Ectodermal cell (in vitro differentiated cells): ENCODE data around the gene TAAR9.

Experiments used
- H3K27ac ChIP-seq: 2 replicates; pipeline ENCODE4 v1.7.0; 2013; ENCODE audit warnings: mild to moderate bottlenecking, low read depth, low read length; ENCODE audit not compliant: insufficient read depth, poor library complexity, severe bottlenecking
- H3K27me3 ChIP-seq: 2 replicates; pipeline ENCODE4 v1.7.0; 2013; ENCODE audit warnings: mild to moderate bottlenecking, low read length; ENCODE audit not compliant: insufficient read depth, control insufficient read depth, poor library complexity, severe bottlenecking
- H3K36me3 ChIP-seq: one replicate; pipeline ENCODE4 v1.7.0; 2013; ENCODE audit warnings: low read length; ENCODE audit not compliant: control insufficient read depth, insufficient read depth
- H3K4me1 ChIP-seq: one replicate; pipeline ENCODE4 v1.7.0; 2013; ENCODE audit warnings: low read length; ENCODE audit not compliant: control insufficient read depth, insufficient read depth
- H3K4me3 ChIP-seq: 2 replicates; pipeline ENCODE4 v1.7.0; 2013; ENCODE audit warnings: low read depth, low read length, control low read depth; ENCODE audit not compliant: insufficient read depth
- H3K9me3 ChIP-seq: 2 replicates; pipeline ENCODE4 v1.7.0; 2013; ENCODE audit warnings: mild to moderate bottlenecking, low read length, moderate library complexity; ENCODE audit not compliant: control insufficient read depth
- WGBS, 2 experiments: methylation state at CpG; one replicate each; pipeline ENCODE4 v1.1.7; 2013; ENCODE audit warnings: missing lambda C conversion rate in 2 of 2; 5-methylcytosine and 5-hydroxymethylcytosine counted together

The TAAR9 gene

GRCh38 chr6:132571774-132572173, 33.7 kb downstream of the TAAR9 start:
- Histone ChIP-seq H3K9me3 (no peaks in the 10 kb centered on the region), H3K4me1 (no peaks in the 10 kb centered on the region), H3K36me3 (no peaks in the 10 kb centered on the region), H3K27me3 (no peaks in the 10 kb centered on the region), H3K4me3 (no peak overlapping the region), H3K27ac (no peak overlapping the region)

- no CpG with 5 or more reads among the region's 1 CpG for WGBS, 2 experiments
- H3K4me3 ChIP-seq: no peak overlapping the region
- no peaks in the 10 kb centered on the region for H3K4me1 ChIP-seq
- H3K9me3 ChIP-seq: no peaks in the 10 kb centered on the region
- no peak overlapping the region for H3K27ac ChIP-seq
- H3K27me3 ChIP-seq: no peaks in the 10 kb centered on the region
- H3K36me3 ChIP-seq: no peaks in the 10 kb centered on the region
Observed at GRCh38 chr6:132584698-132585097, 46.6 kb downstream of the TAAR9 start.

GRCh38 chr6:132587424-132587823, 49.3 kb downstream of the TAAR9 start:
- no peaks in the 10 kb centered on the region for H3K27me3 ChIP-seq
- H3K4me3 ChIP-seq: no peak overlapping the region
- H3K4me1 ChIP-seq: no peaks in the 10 kb centered on the region
- no peaks in the 10 kb centered on the region for H3K36me3 ChIP-seq
- H3K27ac ChIP-seq: no peak overlapping the region
- 92 to 95% methylated on average over 1 of the region's 2 CpGs for WGBS, 2 experiments
- H3K9me3 ChIP-seq: no peaks in the 10 kb centered on the region
